ENCODE measurements around the gene COPG1. TPM values are rescaled to one million over a fixed set of nuclear protein-coding genes. Genes with fewer than 3 reads are reported as not detected.

Gene COPG1
- total RNA-seq, 4 donors from 2014 or later: 64.7 to 149 (median 116) TPM

DNA sequence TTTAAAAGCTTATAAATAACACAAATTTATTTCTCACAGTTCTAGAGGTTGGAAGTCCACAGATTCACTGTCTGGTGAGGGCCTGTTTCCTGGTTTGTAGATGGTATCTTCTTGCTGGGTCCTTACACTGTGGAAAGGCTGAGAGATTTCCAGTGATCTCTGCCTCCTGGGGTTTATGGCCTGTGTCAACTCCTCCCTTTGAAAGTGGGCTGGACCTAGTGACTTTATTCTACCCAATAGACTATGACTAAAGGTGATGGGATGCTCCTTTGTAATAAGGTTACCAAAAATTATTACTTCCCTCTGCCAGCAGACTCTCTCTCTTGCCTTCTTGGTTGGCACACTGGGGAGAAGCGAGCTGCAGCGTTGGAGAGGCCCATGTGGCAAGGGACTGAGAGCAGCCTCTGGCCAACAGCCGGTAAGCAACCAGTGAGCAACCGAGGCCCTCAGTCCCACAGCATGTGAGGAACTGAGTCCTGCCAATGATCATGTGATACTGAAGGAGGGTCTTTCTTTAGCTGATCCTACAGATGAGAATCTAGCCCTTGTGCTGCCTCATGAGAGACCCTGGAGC lies 14.0 kb upstream of the COPG1 start:
- intact Hi-C loops (cut with DNase I; ENCODE audit: low total_unique reads): no loop called here
- peak overlapping the region in 3 of 4 donors; percentile 0 to 38 (median 28) for H3K27ac ChIP-seq

GRCh38 chr3:129238945-129239705 lies 10.3 kb upstream of the COPG1 start:
- peaks cover 0 to 11% (median 0%) of the 10 kb centered on the region in 4 donors for H3K4me1 ChIP-seq
- in situ Hi-C loops (cut with MboI; ENCODE audit: low pct_ligation_motif_present in 1 of 4, low pct_unique_long_range_greater_than_20kb in 1 of 4, low sequenced_read_pairs in 3 of 4) (no loop called here), intact Hi-C loops (cut with DNase I; ENCODE audit: low total_unique reads) (no loop called here)
- WGBS, 2 donors (ENCODE audit: low coverage in 1 of 2): 68 to 90% methylated on average over 5 to 8 of the region's 8 CpGs
- H3K9me3 ChIP-seq: no peaks in the 10 kb centered on the region
- H3K27me3 ChIP-seq: no peaks in the 10 kb centered on the region
- peak; percentile 45 for DNase-seq
- no peak overlapping the region for H3K4me3 ChIP-seq
- TF ChIP-seq EP300 (IDR thresholded peaks at IDR 0.05; ENCODE audit: low read depth): no peak
- no peak for TF ChIP-seq CTCF (IDR thresholded peaks at IDR 0.05)
- TF ChIP-seq POLR2A (IDR thresholded peaks at IDR 0.05): no peak
- TF ChIP-seq POLR2AphosphoS5 (IDR thresholded peaks at IDR 0.05): no peak
- peak overlapping the region in 2 of 4 donors; percentile 38 to 40 for H3K27ac ChIP-seq
- H3K36me3 ChIP-seq: no peaks in the 10 kb centered on the region

More for the DNA sequence above, 14.0 kb upstream of the COPG1 start:
- in situ Hi-C loops (cut with MboI; ENCODE audit: low pct_ligation_motif_present in 1 of 4, low pct_unique_long_range_greater_than_20kb in 1 of 4, low sequenced_read_pairs in 3 of 4): no loop called here
- Histone ChIP-seq H3K36me3 (no peaks in the 10 kb centered on the region), H3K4me3 (no peak overlapping the region), H3K9me3 (no peaks in the 10 kb centered on the region), H3K27me3 (no peaks in the 10 kb centered on the region), H3K4me1 (peaks cover 0 to 15% (median 0%) of the 10 kb centered on the region in 4 donors)
- no peak for DNase-seq
- TF ChIP-seq CTCF (IDR thresholded peaks at IDR 0.05): no peak
- TF ChIP-seq EP300 (IDR thresholded peaks at IDR 0.05; ENCODE audit: low read depth): no peak
- TF ChIP-seq POLR2AphosphoS5 (IDR thresholded peaks at IDR 0.05): no peak
- TF ChIP-seq POLR2A (IDR thresholded peaks at IDR 0.05): no peak
- WGBS, 2 donors (ENCODE audit: low coverage in 1 of 2): 93% methylated on average over 4 of the region's 4 CpGs; no CpG with 5 or more reads in 1 of the 2 donors

GRCh38 chr3:129239991-129240390 lies 9.4 kb upstream of the COPG1 start:
- no peaks in the 10 kb centered on the region for H3K27me3 ChIP-seq
- WGBS, 2 donors (ENCODE audit: low coverage in 1 of 2): 71% methylated on average over 6 of the region's 6 CpGs; no CpG with 5 or more reads in 1 of the 2 donors
- intact Hi-C loops (cut with DNase I; ENCODE audit: low total_unique reads) (loop anchor here (10.0 kb wide), 1 partner anchor 185 kb away; no protein-coding TSS in a partner anchor), in situ Hi-C loops (cut with MboI; ENCODE audit: low pct_ligation_motif_present in 1 of 4, low pct_unique_long_range_greater_than_20kb in 1 of 4, low sequenced_read_pairs in 3 of 4) (loop anchor here in 2 of 4 donors (10.0 kb wide), 3 partner anchors 185 to 265 kb away; no protein-coding TSS in a partner anchor)
- peaks cover 0 to 7% (median 0%) of the 10 kb centered on the region in 4 donors for H3K4me1 ChIP-seq
- H3K36me3 ChIP-seq: no peaks in the 10 kb centered on the region
- no peak overlapping the region for H3K27ac ChIP-seq
- H3K4me3 ChIP-seq: no peak overlapping the region
- no peaks in the 10 kb centered on the region for H3K9me3 ChIP-seq
- no peak for TF ChIP-seq CTCF (IDR thresholded peaks at IDR 0.05)
- TF ChIP-seq EP300 (IDR thresholded peaks at IDR 0.05; ENCODE audit: low read depth): no peak
- no peak for TF ChIP-seq POLR2AphosphoS5 (IDR thresholded peaks at IDR 0.05)
- TF ChIP-seq POLR2A (IDR thresholded peaks at IDR 0.05): no peak
- DNase-seq: no peak

- in situ Hi-C loops (cut with MboI; ENCODE audit: low pct_ligation_motif_present in 1 of 4, low pct_unique_long_range_greater_than_20kb in 1 of 4, low sequenced_read_pairs in 3 of 4): loop anchor here in 2 of 4 donors (10.0 kb wide), 3 partner anchors 186 to 266 kb away; no protein-coding TSS in a partner anchor
- intact Hi-C loops (cut with DNase I; ENCODE audit: low total_unique reads): loop anchor here (10.0 kb wide), 1 partner anchor 186 kb away; no protein-coding TSS in a partner anchor
- H3K27ac ChIP-seq: no peak overlapping the region
- no peaks in the 10 kb centered on the region for H3K27me3 ChIP-seq
- H3K4me1 ChIP-seq: peaks cover 1 to 10% (median 3%) of the 10 kb centered on the region in 4 donors
- 51% methylated on average over 3 of the region's 3 CpGs; no CpG with 5 or more reads in 1 of the 2 donors for WGBS, 2 donors (ENCODE audit: low coverage in 1 of 2)
- DNase-seq: no peak
- H3K36me3 ChIP-seq: no peaks in the 10 kb centered on the region
- H3K9me3 ChIP-seq: no peaks in the 10 kb centered on the region
- no peak overlapping the region for H3K4me3 ChIP-seq
- TF ChIP-seq CTCF (IDR thresholded peaks at IDR 0.05): no peak
- TF ChIP-seq POLR2A (IDR thresholded peaks at IDR 0.05): no peak
- no peak for TF ChIP-seq EP300 (IDR thresholded peaks at IDR 0.05; ENCODE audit: low read depth)
- no peak for TF ChIP-seq POLR2AphosphoS5 (IDR thresholded peaks at IDR 0.05)
Measured at GRCh38 chr3:129240436-129240835, 9.0 kb upstream of the COPG1 start.
